GM12878 (cell line): Measurements from ENCODE around the gene EEF1A2. TPM values are rescaled to one million over a fixed set of nuclear protein-coding genes. Genes with fewer than 3 reads are reported as not detected.

Source experiments
- ATAC-seq: fragments of 200-7000 bp; cut with Tn5 transposase; 3 replicates; pipeline ENCODE4 v1.9.1; 2020; ENCODE audit warnings: mild to moderate bottlenecking, moderate library complexity
- BruUV-seq: library from RNA; stranded (reverse); fragments of 400-500 nt; replicated peaks from 2 replicates; lab custom pipeline; 2021; lab: Mats Ljungman, UMichigan
- CTCF ChIA-PET: fragments of 300-600 bp; sonication (Branson Sonifier 250); formaldehyde crosslinking; extraction: SDS; loops from one replicate; lab custom pipeline; 2021; ENCODE audit warnings: inconsistent platforms; lab: Yijun Ruan, JAX
- POLR2A ChIA-PET: fragments of 350-600 bp; formaldehyde crosslinking; extraction: SDS; loops from one replicate; lab custom pipeline; 2021; ENCODE audit warnings: inconsistent platforms; lab: Charles Lee
- RAD21 ChIA-PET: fragments of 300-600 bp; sonication (Branson Sonifier 250); formaldehyde crosslinking; loops from one replicate; lab custom pipeline; 2023; ENCODE audit warnings: antibody characterized with exemption; ENCODE audit not compliant: unreplicated experiment; lab: Charles Lee
- SMC1A ChIA-PET: fragments of 300-600 bp; sonication (Branson Sonifier 250); formaldehyde crosslinking; loops from one replicate; lab custom pipeline; 2023; ENCODE audit not compliant: unreplicated experiment, uncharacterized antibody; lab: Charles Lee
- DNase-seq: peaks from one replicate; pipeline ENCODE4 v3.0.0-alpha.2; 2011; ENCODE audit warnings: low read depth, low spot score
- FAIRE-seq: peaks from 3 replicates; lab custom pipeline; 2011; peaks lifted over from hg19 to GRCh38; lab: Jason Lieb, UNC
- H2AFZ ChIP-seq: 2 replicates; pipeline ENCODE4 v1.6.0; 2011; ENCODE audit warnings: low read depth, low read length, control low read depth; ENCODE audit not compliant: control insufficient read depth
- H3K27ac ChIP-seq: 2 replicates; pipeline ENCODE4 v1.5.1; 2011; ENCODE audit warnings: control low read depth; ENCODE audit not compliant: control insufficient read depth, insufficient read depth
- H3K27me3 ChIP-seq, 2 experiments: replicated peaks in 1 of 2; 2 replicates each; pipeline versions ENCODE4 v1.6.0 to v1.6.1; 2011; ENCODE audit warnings: low read length in 1 of 2; ENCODE audit not compliant: control insufficient read depth in 2 of 2, insufficient read depth in 2 of 2
- H3K36me3 ChIP-seq, 2 experiments: 2 replicates each; pipeline ENCODE4 v1.5.1; 2011; ENCODE audit warnings: low read length in 1 of 2; ENCODE audit not compliant: control insufficient read depth in 2 of 2, insufficient read depth in 2 of 2
- H3K4me1 ChIP-seq: 2 replicates; pipeline ENCODE4 v1.6.1; 2011; ENCODE audit warnings: mild to moderate bottlenecking, low read length, moderate library complexity, mixed read lengths; ENCODE audit not compliant: control insufficient read depth, insufficient read depth
- H3K4me2 ChIP-seq: 2 replicates; pipeline ENCODE4 v1.6.0; 2011; ENCODE audit warnings: control low read depth; ENCODE audit not compliant: control insufficient read depth, insufficient read depth
- H3K4me3 ChIP-seq: fragments of 200-600 bp; sonication (generic); 2 replicates; pipeline ENCODE4 v1.5.1; 2016
- H3K79me2 ChIP-seq: 2 replicates; pipeline ENCODE4 v1.6.0; 2011; ENCODE audit warnings: low read length; ENCODE audit not compliant: control insufficient read depth, insufficient read depth
- H3K9ac ChIP-seq: 2 replicates; pipeline ENCODE4 v1.8.0; 2011; ENCODE audit warnings: low read length, control low read depth, mixed read lengths; ENCODE audit not compliant: control insufficient read depth, insufficient read depth
- H3K9me3 ChIP-seq: replicated peaks from 3 replicates; pipeline ENCODE4 v1.5.1; 2011; ENCODE audit warnings: mild to moderate bottlenecking, low read length; ENCODE audit not compliant: control insufficient read depth, insufficient read depth
- H4K20me1 ChIP-seq: 2 replicates; pipeline ENCODE4 v1.6.0; 2011; ENCODE audit not compliant: control insufficient read depth, insufficient read depth
- ASH2L ChIP-seq: fragments of 300-600, 200-600 bp; sonication (generic); IDR thresholded peaks from 2 replicates; pipeline ENCODE4 v1.6.1; 2017; ENCODE audit warnings: low read depth, mild to moderate bottlenecking, borderline replicate concordance
- BMI1 ChIP-seq: fragments of 450-650 bp; IDR thresholded peaks from 2 replicates; pipeline ENCODE4 v1.6.1; 2016; ENCODE audit warnings: mild to moderate bottlenecking, moderate library complexity, borderline replicate concordance
- E2F8 ChIP-seq: fragments of 450-650 bp; IDR thresholded peaks from 2 replicates; pipeline ENCODE4 v1.6.1; 2018; ENCODE audit warnings: mild to moderate bottlenecking, low read depth, moderate library complexity; ENCODE audit not compliant: partially characterized antibody
- E4F1 ChIP-seq: fragments of 450-650 bp; IDR thresholded peaks from 2 replicates; pipeline ENCODE4 v1.6.1; 2018; ENCODE audit warnings: borderline replicate concordance, mild to moderate bottlenecking; ENCODE audit not compliant: partially characterized antibody
- ESRRA ChIP-seq: IDR thresholded peaks from 2 replicates; pipeline ENCODE4 v1.6.1; 2012; ENCODE audit warnings: mild to moderate bottlenecking, low read length, improper control_type of control experiment
- HDAC6 ChIP-seq: fragments of 200-600 bp; sonication (generic); IDR thresholded peaks from one replicate; pipeline ENCODE4 v1.8.0; 2017; ENCODE audit warnings: antibody characterized with exemption; ENCODE audit not compliant: unreplicated experiment
- MLLT1 ChIP-seq: fragments of 450-650 bp; IDR thresholded peaks from 2 replicates; pipeline ENCODE4 v1.6.1; 2016; ENCODE audit warnings: mild to moderate bottlenecking
- RBBP5 ChIP-seq: fragments of 200-600 bp; sonication (generic); conservative IDR thresholded peaks from 2 replicates; pipeline ENCODE4 v1.6.1; 2016
- SRF ChIP-seq, 2 experiments: IDR thresholded peaks; 2 replicates each; pipeline ENCODE4 v1.6.1; 2011; ENCODE audit warnings: low read depth in 2 of 2, low read length in 2 of 2, mild to moderate bottlenecking in 1 of 2, moderate library complexity in 1 of 2
- TCF12 ChIP-seq: IDR thresholded peaks from 2 replicates; pipeline ENCODE4 v1.6.1; 2011; ENCODE audit warnings: low read depth, mild to moderate bottlenecking, low read length
- ZNF384 ChIP-seq: IDR thresholded peaks from 2 replicates; pipeline ENCODE4 v1.6.1; 2012; ENCODE audit warnings: low read depth, mild to moderate bottlenecking, low read length, improper control_type of control experiment, borderline replicate concordance
- WGBS: methylation state at CpG from one replicate; pipeline ENCODE4 v1.1.6; 2016; ENCODE audit warnings: low lambda C conversion rate; ENCODE audit not compliant: insufficient replicate concordance, insufficient coverage; ENCODE audit errors: missing lambda C conversion rate; 5-methylcytosine and 5-hydroxymethylcytosine counted together
- in situ Hi-C: fragments of 300-500 bp; cut with MboI; formaldehyde crosslinking; loops from 9 replicates; pipeline ENCODE4 v1.14.3; 2018; ENCODE audit warnings: mixed read lengths
- intact Hi-C: fragments of 100-400 bp; cut with micrococcal nuclease; formaldehyde crosslinking; loops from one replicate; pipeline ENCODE4 v1.14.2; 2022; ENCODE audit not compliant: unreplicated experiment
- polyA plus RNA-seq, 11 experiments: library from polyadenylated mRNA; depleted of rRNA in 4 of 11; unstranded in 6 of 11; stranded (reverse) in 5 of 11; fragments of >200 nt; fragmentation: Nextera tagmentation in 4 of 11; fragmentation: Illumina TruSeq in 1 of 11; extraction: Ambion mirVana in 4 of 11; extraction: Trizol in 1 of 11; gene quantifications; 1 replicate in 1 of 11; 2 replicates in 10 of 11; pipeline versions ENCODE4 v1.2.1 to v1.2.3, GENCODE V29; 2011 to 2016; ENCODE audit warnings: inconsistent platforms in 2 of 11, missing spikeins in 2 of 11, low read depth in 1 of 11
- total RNA-seq, 4 experiments: library from RNA; depleted of rRNA in 3 of 4; stranded (reverse); fragments of >200 nt in 3 of 4; fragmentation: Illumina TruSeq in 1 of 4; extraction: Trizol in 1 of 4; gene quantifications; 2 replicates each; pipeline versions ENCODE4 v1.2.1 to v1.2.3, GENCODE V29; 2013 to 2021

The EEF1A2 gene
- total and polyA plus RNA-seq, 10 of the 15 experiments (the other 5 are each of a cell fraction or from before 2014, with no cell fraction given) = 0.56 TPM; not detected in 9

GRCh38 chr20:63477944-63478343, 20.9 kb downstream of the EEF1A2 start (continued):
- TF ChIP-seq ESRRA = no peak

- intact Hi-C loops = no loop called here
- DNase-seq (no peak), FAIRE-seq (no peak), ATAC-seq (no peak)
- Histone ChIP-seq H3K9me3 (no peaks in the 10 kb centered on the region), H3K79me2 (no peaks in the 10 kb centered on the region), H2AFZ (no peak overlapping the region), H3K4me3 (no peak overlapping the region), H3K36me3 (no peaks in the 10 kb centered on the region), H3K4me2 (no peak overlapping the region), H3K4me1 (no peaks in the 10 kb centered on the region), H4K20me1 (no peaks in the 10 kb centered on the region), H3K9ac (no peak overlapping the region), H3K27me3 (no peaks in the 10 kb centered on the region; a peak in 2 of 4 replicates), H3K27ac (no peak overlapping the region)
- 24% methylated on average over 21 of the region's 21 CpGs for WGBS
- ChIA-PET SMC1A (no interaction called here), POLR2A (no interaction called here), CTCF (interaction anchor here (0.7 kb wide), 1 partner anchor 8 kb away, joined by 5 read pairs; no protein-coding TSS in a partner anchor), RAD21 (no interaction called here)
- no TSS peak for BruUV-seq
- in situ Hi-C loops = no loop called here
- TF ChIP-seq RBBP5 = no peak
- no peak for TF ChIP-seq E2F8
- no peak for TF ChIP-seq E4F1
- TF ChIP-seq TCF12 = no peak
- TF ChIP-seq SRF (IDR thresholded peaks at IDR 0.05; ENCODE audit: low read depth in 2 of 2, low read length in 2 of 2) = no peak
- no peak for TF ChIP-seq ASH2L
- no peak for TF ChIP-seq HDAC6
- no peak for TF ChIP-seq BMI1
- no peak for TF ChIP-seq MLLT1
- no peak for TF ChIP-seq ZNF384
Observed at GRCh38 chr20:63477061-63477616, 21.7 kb downstream of the EEF1A2 start.
